GM18498 (cell line): ENCODE measurements around the gene HELT.
A peak's percentile ranks its signal among the peaks of the same experiment; 100 is the strongest.
"Not testable (repeated sequence)": the region's sequence is repeated elsewhere in the genome, so short reads cannot be mapped to it uniquely, and the experiment has no call there.

Source experiments
- ATAC-seq: cut with Tn5 transposase; IDR thresholded peaks from one replicate; pipeline ENCODE4 v1.9.1; 2021; ENCODE audit warnings: mild to moderate bottlenecking, moderate library complexity; ENCODE audit not compliant: unreplicated experiment

HELT gene

GRCh38 chr4:185017964-185018772 is at the start of gene HELT:
Gene HELT, plus strand, starts transcription at chr4:185018490. Its CDS starts 439 bp downstream, at chr4:185018929.
- ATAC-seq = no peak

GRCh38 chr4:184968784-184969201 is 49.5 kb upstream of the HELT start:
- no peak for ATAC-seq

- no peak for ATAC-seq
Measured at GRCh38 chr4:184969610-184970009, 48.7 kb upstream of the HELT start.

GRCh38 chr4:184972991-184973390 is 45.3 kb upstream of the HELT start:
- no peak for ATAC-seq

GRCh38 chr4:184976348-184976747 is 41.9 kb upstream of the HELT start:
- ATAC-seq = not testable (repeated sequence)

- ATAC-seq = no peak
Measured at GRCh38 chr4:184977747-184978146, 40.5 kb upstream of the HELT start.

- no peak for ATAC-seq
Measured at GRCh38 chr4:184978211-184978610, 40.1 kb upstream of the HELT start.

- no peak for ATAC-seq
Measured at GRCh38 chr4:184979461-184980124, 38.7 kb upstream of the HELT start.

- ATAC-seq = no peak
Measured at GRCh38 chr4:184980261-184980660, 38.0 kb upstream of the HELT start.

GRCh38 chr4:184983672-184984356 is 34.5 kb upstream of the HELT start:
- ATAC-seq = peak; percentile 71

- no peak for ATAC-seq
Measured at GRCh38 chr4:184987493-184988031, 30.7 kb upstream of the HELT start.

GRCh38 chr4:184988611-184989010 is 29.7 kb upstream of the HELT start:
- no peak for ATAC-seq

GRCh38 chr4:184989283-184989682 is 29.0 kb upstream of the HELT start:
- not testable (repeated sequence) for ATAC-seq

GRCh38 chr4:184990131-184990530 is 28.2 kb upstream of the HELT start:
- ATAC-seq = not testable (repeated sequence)

- ATAC-seq = no peak
Measured at GRCh38 chr4:184991860-184992259, 26.4 kb upstream of the HELT start.

- no peak for ATAC-seq
Measured at GRCh38 chr4:184992422-184992821, 25.9 kb upstream of the HELT start.

GRCh38 chr4:184993247-184993646 is 25.0 kb upstream of the HELT start:
- no peak for ATAC-seq

GRCh38 chr4:184994010-184994622 is 24.2 kb upstream of the HELT start:
- no peak for ATAC-seq

- ATAC-seq = no peak
Measured at GRCh38 chr4:184994623-184995010, 23.7 kb upstream of the HELT start.

GRCh38 chr4:184997656-184998055 is 20.6 kb upstream of the HELT start:
- ATAC-seq = not testable (repeated sequence)

- ATAC-seq = no peak
Measured at GRCh38 chr4:185002784-185003183, 15.5 kb upstream of the HELT start.
